Natural killer cell (primary cell): Measurements from ENCODE around the gene ANGPTL8. TPM values are rescaled to one million over a fixed set of nuclear protein-coding genes. Genes with fewer than 3 reads are reported as not detected.

ENCODE experiments used
- ATAC-seq, 3 donors: fragments of 150-1000 bp in 2 of 3; fragments of 200-7000 bp in 1 of 3; cut with Tn5 transposase; 1 replicate in 1 of 3; 2 replicates in 2 of 3; pipeline ENCODE4 v1.10.0; 2021; ENCODE audit warnings: mild to moderate bottlenecking in 2 of 3, moderate library complexity in 2 of 3
- DNase-seq, 2 donors: peaks; one replicate each; pipeline versions ENCODE4 v3.0.0 to v3.0.0-alpha.2; 2013 to 2021; ENCODE audit warnings: mixed read lengths in 1 of 2
- H3K27ac ChIP-seq: one replicate; pipeline ENCODE4 v1.5.1; 2013; ENCODE audit warnings: mild to moderate bottlenecking, low read length
- H3K27me3 ChIP-seq: one replicate; pipeline ENCODE4 v1.6.1; 2013; ENCODE audit warnings: low read length; ENCODE audit not compliant: control insufficient read depth, insufficient read depth
- H3K36me3 ChIP-seq: one replicate; pipeline ENCODE4 v1.6.1; 2013; ENCODE audit warnings: low read length; ENCODE audit not compliant: control insufficient read depth, insufficient read depth
- H3K4me1 ChIP-seq: one replicate; pipeline ENCODE4 v1.6.1; 2013; ENCODE audit warnings: low read length; ENCODE audit not compliant: control insufficient read depth, insufficient read depth
- H3K4me3 ChIP-seq: one replicate; pipeline ENCODE4 v1.5.1; 2013; ENCODE audit warnings: low read length
- H3K9me3 ChIP-seq: one replicate; pipeline ENCODE4 v1.6.1; 2013; ENCODE audit warnings: low read length; ENCODE audit not compliant: control insufficient read depth, insufficient read depth
- H3K27ac Mint-ChIP-seq, 2 donors: one replicate each; pipeline ENCODE4 v1.8.0; 2022; ENCODE audit warnings: mild to moderate bottlenecking in 2 of 2, mixed read lengths in 2 of 2, moderate library complexity in 1 of 2
- H3K27me3 Mint-ChIP-seq, 2 donors: one replicate each; pipeline ENCODE4 v1.8.0; 2022; ENCODE audit warnings: low read depth in 2 of 2, mixed read lengths in 2 of 2
- H3K36me3 Mint-ChIP-seq: one replicate; pipeline ENCODE4 v1.8.0; 2022; ENCODE audit warnings: mixed read lengths
- H3K4me1 Mint-ChIP-seq, 2 donors: one replicate each; pipeline ENCODE4 v1.8.0; 2022; ENCODE audit warnings: mixed read lengths in 2 of 2
- H3K4me3 Mint-ChIP-seq: one replicate; pipeline ENCODE4 v1.8.0; 2022; ENCODE audit warnings: mild to moderate bottlenecking, moderate library complexity, mixed read lengths
- H3K9me3 Mint-ChIP-seq, 2 donors: one replicate each; pipeline ENCODE4 v1.8.0; 2022; ENCODE audit warnings: mixed read lengths in 2 of 2
- WGBS: methylation state at CpG from one replicate; pipeline ENCODE4 v1.1.7; 2013; ENCODE audit warnings: missing lambda C conversion rate; ENCODE audit not compliant: insufficient coverage; 5-methylcytosine and 5-hydroxymethylcytosine counted together
- intact Hi-C: fragments of 100-400 bp; cut with micrococcal nuclease; formaldehyde crosslinking; loops from one replicate; pipeline ENCODE4 v1.14.2; 2022
- total RNA-seq, 4 donors: library from RNA; stranded (reverse); fragments of 120-200 nt in 1 of 4; gene quantifications; one replicate each; pipeline versions ENCODE4 v1.2.3 to v1.2.4, GENCODE V29; 2013 to 2022
- TF ChIP-seq, protein P1 (sequence below): fragments of 200-600 bp; IDR thresholded peaks from one replicate; pipeline ENCODE4 v1.8.0; 2022; ENCODE audit warnings: antibody characterized with exemption

ANGPTL8 gene
- total RNA-seq, 3 donors from 2014 or later (not counting 1 experiment from before 2014, with no cell fraction given): not detected

DNA sequence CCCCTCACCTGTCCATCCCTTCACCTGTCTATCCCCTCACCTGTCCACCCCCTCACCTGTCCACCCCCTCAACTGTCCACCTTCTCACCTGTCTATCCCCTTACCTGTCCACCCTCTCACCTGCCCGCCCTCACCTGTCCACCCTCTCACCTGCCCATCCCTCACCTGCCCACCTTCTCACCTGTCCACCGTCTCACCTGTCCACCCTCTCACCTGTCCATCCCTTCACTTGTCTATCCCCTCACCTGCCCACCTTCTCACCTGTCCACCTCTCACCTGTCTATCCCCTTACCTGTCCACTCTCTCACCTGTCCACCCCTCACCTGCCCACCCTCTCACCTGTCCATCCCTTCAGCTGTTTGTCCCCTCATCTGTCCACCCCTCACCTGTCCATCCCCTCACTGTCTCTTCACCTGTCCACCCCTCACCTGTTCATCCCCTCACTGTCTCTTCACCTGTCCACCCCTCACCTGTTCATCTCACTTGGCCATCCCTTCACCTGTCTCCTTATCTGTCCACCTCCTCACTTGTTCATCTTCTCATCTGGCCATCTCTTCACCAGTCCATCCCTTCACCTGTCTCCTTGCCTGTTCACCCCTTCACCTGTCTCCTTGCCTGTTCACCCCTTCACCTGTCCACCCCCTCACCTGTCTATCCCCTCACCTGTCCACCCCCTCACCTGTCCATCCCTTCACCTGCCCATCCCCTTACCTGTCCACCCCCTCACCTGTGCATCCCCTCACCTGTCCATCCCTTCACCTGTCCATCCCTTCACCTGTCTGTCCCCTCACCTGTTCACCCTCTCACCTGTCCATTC is 29.4 kb upstream of the ANGPTL8 start:
- Mint-ChIP-seq H3K27ac (peak overlapping the region in 1 of 2 donors; percentile 17), H3K9me3 (no peaks in the 10 kb centered on the region), H3K4me1 (no peaks in the 10 kb centered on the region), H3K27me3 (no peaks in the 10 kb centered on the region), H3K4me3 (no peak overlapping the region), H3K36me3 (no peaks in the 10 kb centered on the region)
- no peak for DNase-seq
- H3K27me3 ChIP-seq: no peaks in the 10 kb centered on the region
- no peaks in the 10 kb centered on the region for H3K36me3 ChIP-seq
- no peak overlapping the region for H3K27ac ChIP-seq
- no peak for ATAC-seq
- 86% methylated on average over 2 of the region's 2 CpGs for WGBS
- TF ChIP-seq, protein P1, sequence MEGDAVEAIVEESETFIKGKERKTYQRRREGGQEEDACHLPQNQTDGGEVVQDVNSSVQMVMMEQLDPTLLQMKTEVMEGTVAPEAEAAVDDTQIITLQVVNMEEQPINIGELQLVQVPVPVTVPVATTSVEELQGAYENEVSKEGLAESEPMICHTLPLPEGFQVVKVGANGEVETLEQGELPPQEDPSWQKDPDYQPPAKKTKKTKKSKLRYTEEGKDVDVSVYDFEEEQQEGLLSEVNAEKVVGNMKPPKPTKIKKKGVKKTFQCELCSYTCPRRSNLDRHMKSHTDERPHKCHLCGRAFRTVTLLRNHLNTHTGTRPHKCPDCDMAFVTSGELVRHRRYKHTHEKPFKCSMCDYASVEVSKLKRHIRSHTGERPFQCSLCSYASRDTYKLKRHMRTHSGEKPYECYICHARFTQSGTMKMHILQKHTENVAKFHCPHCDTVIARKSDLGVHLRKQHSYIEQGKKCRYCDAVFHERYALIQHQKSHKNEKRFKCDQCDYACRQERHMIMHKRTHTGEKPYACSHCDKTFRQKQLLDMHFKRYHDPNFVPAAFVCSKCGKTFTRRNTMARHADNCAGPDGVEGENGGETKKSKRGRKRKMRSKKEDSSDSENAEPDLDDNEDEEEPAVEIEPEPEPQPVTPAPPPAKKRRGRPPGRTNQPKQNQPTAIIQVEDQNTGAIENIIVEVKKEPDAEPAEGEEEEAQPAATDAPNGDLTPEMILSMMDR: no peak
- H3K4me1 ChIP-seq: no peaks in the 10 kb centered on the region
- no peaks in the 10 kb centered on the region for H3K9me3 ChIP-seq
- intact Hi-C loops: no loop called here
- no peak overlapping the region for H3K4me3 ChIP-seq

DNA sequence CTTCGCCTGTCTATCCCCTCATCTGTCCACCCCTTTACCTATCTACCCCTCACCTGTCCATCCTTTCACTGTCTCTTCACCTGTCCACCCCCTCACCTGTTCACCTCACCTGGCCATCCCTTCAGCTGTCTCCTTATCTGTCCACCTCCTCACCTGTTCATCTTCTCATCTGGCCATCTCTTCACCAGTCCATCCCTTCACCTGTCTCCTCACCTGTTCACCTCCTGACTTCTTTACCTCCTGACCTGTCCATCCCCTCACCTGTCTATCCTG is 28.8 kb upstream of the ANGPTL8 start:
- ATAC-seq: no peak

DNA sequence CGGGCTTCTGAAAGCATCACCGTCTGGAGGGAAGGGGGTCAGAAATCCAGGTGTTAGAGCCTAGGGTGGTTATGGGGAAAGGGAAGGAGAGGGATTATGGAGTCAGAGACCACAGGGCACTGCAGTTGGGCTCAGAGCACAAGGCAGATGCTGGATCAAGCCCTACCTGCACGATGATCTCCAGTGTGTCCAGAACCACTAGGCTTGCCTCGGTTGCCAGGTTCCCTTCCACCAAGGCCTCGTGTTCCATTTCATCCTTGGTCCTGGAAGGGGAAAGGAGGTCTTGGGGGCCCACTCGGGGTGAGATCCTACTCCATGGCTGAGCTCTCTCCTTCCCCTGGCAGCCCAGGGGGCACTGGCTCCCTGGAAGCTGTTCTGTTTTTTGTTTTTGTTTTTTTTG is 25.0 kb upstream of the ANGPTL8 start:
- Mint-ChIP-seq H3K4me1 (no peaks in the 10 kb centered on the region), H3K27ac (no peak overlapping the region), H3K4me3 (no peak overlapping the region), H3K36me3 (no peaks in the 10 kb centered on the region), H3K9me3 (no peaks in the 10 kb centered on the region), H3K27me3 (no peaks in the 10 kb centered on the region)
- H3K27me3 ChIP-seq: no peaks in the 10 kb centered on the region
- H3K9me3 ChIP-seq: no peaks in the 10 kb centered on the region
- intact Hi-C loops: no loop called here
- 92% methylated on average over 6 of the region's 6 CpGs for whole genome bisulfite sequencing
- ATAC-seq (no peak), DNase-seq (no peak)
- H3K4me3 ChIP-seq: no peak overlapping the region
- TF ChIP-seq, protein P1: no peak
- H3K4me1 ChIP-seq: no peaks in the 10 kb centered on the region
- H3K27ac ChIP-seq: no peak overlapping the region
- H3K36me3 ChIP-seq: no peaks in the 10 kb centered on the region

More for the DNA sequence above, 28.8 kb upstream of the ANGPTL8 start:
- no peaks in the 10 kb centered on the region for H3K27me3 ChIP-seq
- no peaks in the 10 kb centered on the region for H3K9me3 Mint-ChIP-seq
- H3K27ac Mint-ChIP-seq: peak overlapping the region in 1 of 2 donors; percentile 17
- no peaks in the 10 kb centered on the region for H3K9me3 ChIP-seq
- no peaks in the 10 kb centered on the region for H3K4me1 Mint-ChIP-seq
- no peaks in the 10 kb centered on the region for H3K4me1 ChIP-seq
- TF ChIP-seq, protein P1: no peak
- H3K27ac ChIP-seq: no peak overlapping the region
- no peaks in the 10 kb centered on the region for H3K27me3 Mint-ChIP-seq
- intact Hi-C loops: no loop called here
- H3K4me3 Mint-ChIP-seq: no peak overlapping the region
- no peaks in the 10 kb centered on the region for H3K36me3 ChIP-seq
- DNase-seq: no peak
- no peak overlapping the region for H3K4me3 ChIP-seq
- WGBS: 88% methylated on average over 1 of the region's 1 CpG
- no peaks in the 10 kb centered on the region for H3K36me3 Mint-ChIP-seq
